CD14-positive monocyte (primary cell): Measurements from ENCODE around the gene GHRL. TPM values are rescaled to one million over a fixed set of nuclear protein-coding genes. Genes with fewer than 3 reads are reported as not detected.

Experiments
- DNase-seq, 3 donors: peaks; one replicate each; pipeline ENCODE4 v3.0.0-alpha.2; 2011 to 2022
- H2AFZ ChIP-seq: 2 replicates; pipeline ENCODE4 v1.6.0; 2012; ENCODE audit warnings: mild to moderate bottlenecking, low read depth, low read length, inconsistent platforms; ENCODE audit not compliant: insufficient read depth, poor library complexity, severe bottlenecking
- H3K27ac ChIP-seq, 2 donors: 1 replicate in 1 of 2; 2 replicates in 1 of 2; pipeline ENCODE4 v1.5.1; 2012 to 2013; ENCODE audit warnings: low read length in 2 of 2, control low read depth in 1 of 2, inconsistent platforms in 1 of 2, low read depth in 1 of 2, mild to moderate bottlenecking in 1 of 2
- H3K27me3 ChIP-seq, 2 donors: one replicate each; pipeline versions ENCODE4 v1.6.0 to v1.6.1; 2011 to 2013; ENCODE audit warnings: low read length in 2 of 2; ENCODE audit not compliant: control insufficient read depth in 2 of 2, insufficient read depth in 2 of 2
- H3K36me3 ChIP-seq, 2 donors: replicated peaks in 1 of 2; 1 replicate in 1 of 2; 2 replicates in 1 of 2; pipeline versions ENCODE4 v1.5.1 to v1.6.1; 2012 to 2013; ENCODE audit warnings: low read length in 2 of 2, control low read depth in 1 of 2, inconsistent platforms in 1 of 2, mild to moderate bottlenecking in 1 of 2; ENCODE audit not compliant: insufficient read depth in 2 of 2, control insufficient read depth in 1 of 2
- H3K4me1 ChIP-seq, 2 donors: 1 replicate in 1 of 2; 2 replicates in 1 of 2; pipeline versions ENCODE4 v1.5.1 to v1.6.1; 2012 to 2013; ENCODE audit warnings: low read length in 2 of 2, control low read depth in 1 of 2, inconsistent platforms in 1 of 2, mild to moderate bottlenecking in 1 of 2, moderate library complexity in 1 of 2; ENCODE audit not compliant: insufficient read depth in 2 of 2, control insufficient read depth in 1 of 2
- H3K4me2 ChIP-seq: replicated peaks from 2 replicates; pipeline ENCODE3; 2012; ENCODE audit warnings: low read length, moderate library complexity, mild to moderate bottlenecking; ENCODE audit not compliant: poor library complexity, severe bottlenecking; ENCODE audit errors: extremely low read depth
- H3K4me3 ChIP-seq, 3 experiments: fragments of 200-600 bp in 1 of 3; sonication (generic) in 1 of 3; replicated peaks in 1 of 3; 1 replicate in 2 of 3; 2 replicates in 1 of 3; pipeline ENCODE4 v1.5.1; 2011 to 2013; ENCODE audit warnings: low read length in 3 of 3, mild to moderate bottlenecking in 3 of 3, control low read depth in 2 of 3, low read depth in 2 of 3, inconsistent platforms in 1 of 3, moderate library complexity in 1 of 3
- H3K79me2 ChIP-seq: 2 replicates; pipeline ENCODE4 v1.6.0; 2012; ENCODE audit warnings: mild to moderate bottlenecking, control low read depth, inconsistent platforms, low read length, moderate library complexity; ENCODE audit not compliant: insufficient read depth
- H3K9ac ChIP-seq: 2 replicates; pipeline ENCODE4 v1.6.0; 2017; ENCODE audit warnings: low read length, mild to moderate bottlenecking; ENCODE audit not compliant: insufficient read depth, poor library complexity, severe bottlenecking
- H3K9me3 ChIP-seq, 2 donors: replicated peaks in 1 of 2; 1 replicate in 1 of 2; 2 replicates in 1 of 2; pipeline versions ENCODE4 v1.5.1 to v1.6.1; 2012 to 2013; ENCODE audit warnings: low read length in 2 of 2, control low read depth in 1 of 2; ENCODE audit not compliant: control insufficient read depth in 1 of 2, insufficient read depth in 1 of 2
- H4K20me1 ChIP-seq: 2 replicates; pipeline ENCODE4 v1.6.0; 2012; ENCODE audit warnings: mild to moderate bottlenecking, low read length, control low read depth, moderate library complexity; ENCODE audit not compliant: insufficient read depth
- H3K27ac Mint-ChIP-seq, 7 donors: one replicate each; pipeline ENCODE4 v1.8.0; 2020; ENCODE audit warnings: mild to moderate bottlenecking in 7 of 7, mixed read lengths in 7 of 7, moderate library complexity in 6 of 7, inconsistent platforms in 2 of 7
- H3K27me3 Mint-ChIP-seq, 3 donors: one replicate each; pipeline ENCODE4 v1.8.0; 2021 to 2022; ENCODE audit warnings: low read depth in 3 of 3, mild to moderate bottlenecking in 3 of 3, mixed read lengths in 3 of 3, moderate library complexity in 3 of 3, inconsistent platforms in 1 of 3
- H3K36me3 Mint-ChIP-seq, 2 donors: one replicate each; pipeline ENCODE4 v1.8.0; 2020; ENCODE audit warnings: mixed read lengths in 2 of 2, inconsistent platforms in 1 of 2, mild to moderate bottlenecking in 1 of 2
- H3K4me1 Mint-ChIP-seq: one replicate; pipeline ENCODE4 v1.8.0; 2020; ENCODE audit warnings: mild to moderate bottlenecking, mixed read lengths
- H3K4me3 Mint-ChIP-seq, 2 donors: one replicate each; pipeline ENCODE4 v1.8.0; 2020; ENCODE audit warnings: mild to moderate bottlenecking in 2 of 2, mixed read lengths in 2 of 2, moderate library complexity in 1 of 2
- H3K9me3 Mint-ChIP-seq, 7 donors: one replicate each; pipeline ENCODE4 v1.8.0; 2020 to 2022; ENCODE audit warnings: mixed read lengths in 7 of 7, mild to moderate bottlenecking in 6 of 7, moderate library complexity in 6 of 7, inconsistent platforms in 2 of 7
- WGBS: methylation state at CpG from one replicate; pipeline ENCODE4 v1.1.5; 2013; ENCODE audit warnings: missing lambda C conversion rate; ENCODE audit not compliant: insufficient coverage; 5-methylcytosine and 5-hydroxymethylcytosine counted together
- intact Hi-C, 2 donors: fragments of 100-400 bp; cut with micrococcal nuclease; formaldehyde crosslinking; loops; one replicate each; pipeline versions ENCODE4 v1.15.0 to v1.15.1; 2023
- polyA plus RNA-seq, 3 donors: library from polyadenylated mRNA; depleted of rRNA in 1 of 3; unstranded in 2 of 3; stranded (reverse) in 1 of 3; fragments of 300-500 nt in 2 of 3; fragments of >200 nt in 1 of 3; fragmentation: Illumina TruSeq in 2 of 3; gene quantifications; 1 replicate in 2 of 3; 2 replicates in 1 of 3; pipeline ENCODE4 v1.2.3, GENCODE V29; 2012 to 2021
- TF ChIP-seq, protein P1 (sequence below): fragments of 200-600 bp; IDR thresholded peaks from one replicate; pipeline ENCODE4 v1.8.0; 2022; ENCODE audit warnings: antibody characterized with exemption, mild to moderate bottlenecking

Gene GHRL
- polyA plus RNA-seq, 3 donors = 2.3 to 9.9 (median 7.0) TPM

- H3K4me1 Mint-ChIP-seq = no peaks in the 10 kb centered on the region
- no peaks in the 10 kb centered on the region for H3K79me2 ChIP-seq
- peak overlapping the region; percentile 15 for H3K9ac ChIP-seq
- intact Hi-C loops = no loop called here
- H3K36me3 Mint-ChIP-seq = no peaks in the 10 kb centered on the region
- peaks cover 0 to 3% (median 2%) of the 10 kb centered on the region in 3 donors for H3K27me3 Mint-ChIP-seq
- no peak overlapping the region for H3K27ac Mint-ChIP-seq
- H3K27me3 ChIP-seq = no peaks in the 10 kb centered on the region
- no peaks in the 10 kb centered on the region for H3K4me1 ChIP-seq
- no peaks in the 10 kb centered on the region for H3K36me3 ChIP-seq
- no peak overlapping the region for H2AFZ ChIP-seq
- H3K4me2 ChIP-seq = no peak overlapping the region
- DNase-seq = no peak
- no peaks in the 10 kb centered on the region for H3K9me3 Mint-ChIP-seq
- no peak overlapping the region for H3K4me3 ChIP-seq
- H4K20me1 ChIP-seq = no peaks in the 10 kb centered on the region
- TF ChIP-seq, protein P1, sequence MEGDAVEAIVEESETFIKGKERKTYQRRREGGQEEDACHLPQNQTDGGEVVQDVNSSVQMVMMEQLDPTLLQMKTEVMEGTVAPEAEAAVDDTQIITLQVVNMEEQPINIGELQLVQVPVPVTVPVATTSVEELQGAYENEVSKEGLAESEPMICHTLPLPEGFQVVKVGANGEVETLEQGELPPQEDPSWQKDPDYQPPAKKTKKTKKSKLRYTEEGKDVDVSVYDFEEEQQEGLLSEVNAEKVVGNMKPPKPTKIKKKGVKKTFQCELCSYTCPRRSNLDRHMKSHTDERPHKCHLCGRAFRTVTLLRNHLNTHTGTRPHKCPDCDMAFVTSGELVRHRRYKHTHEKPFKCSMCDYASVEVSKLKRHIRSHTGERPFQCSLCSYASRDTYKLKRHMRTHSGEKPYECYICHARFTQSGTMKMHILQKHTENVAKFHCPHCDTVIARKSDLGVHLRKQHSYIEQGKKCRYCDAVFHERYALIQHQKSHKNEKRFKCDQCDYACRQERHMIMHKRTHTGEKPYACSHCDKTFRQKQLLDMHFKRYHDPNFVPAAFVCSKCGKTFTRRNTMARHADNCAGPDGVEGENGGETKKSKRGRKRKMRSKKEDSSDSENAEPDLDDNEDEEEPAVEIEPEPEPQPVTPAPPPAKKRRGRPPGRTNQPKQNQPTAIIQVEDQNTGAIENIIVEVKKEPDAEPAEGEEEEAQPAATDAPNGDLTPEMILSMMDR = no peak
- 94% methylated on average over 7 of the region's 8 CpGs for WGBS
- H3K27ac ChIP-seq = no peak overlapping the region
- H3K9me3 ChIP-seq = no peaks in the 10 kb centered on the region
- H3K4me3 Mint-ChIP-seq = no peak overlapping the region
Measured at GRCh38 chr3:10339376-10339955, 46.7 kb upstream of the GHRL start.

- peak overlapping the region; percentile 15 for H3K9ac ChIP-seq
- no peaks in the 10 kb centered on the region for H3K36me3 Mint-ChIP-seq
- no peaks in the 10 kb centered on the region for H3K79me2 ChIP-seq
- H2AFZ ChIP-seq = no peak overlapping the region
- no peak for DNase-seq
- WGBS = 20% methylated on average over 11 of the region's 12 CpGs
- no peaks in the 10 kb centered on the region for H4K20me1 ChIP-seq
- H3K4me2 ChIP-seq = no peak overlapping the region
- H3K27ac Mint-ChIP-seq = no peak overlapping the region
- intact Hi-C loops = no loop called here
- H3K4me3 Mint-ChIP-seq = no peak overlapping the region
- H3K27ac ChIP-seq = no peak overlapping the region
- peaks cover 0 to 3% (median 2%) of the 10 kb centered on the region in 3 donors for H3K27me3 Mint-ChIP-seq
- H3K4me3 ChIP-seq = no peak overlapping the region
- no peaks in the 10 kb centered on the region for H3K27me3 ChIP-seq
- H3K36me3 ChIP-seq = no peaks in the 10 kb centered on the region
- no peaks in the 10 kb centered on the region for H3K4me1 ChIP-seq
- TF ChIP-seq, protein P1 = no peak
- H3K9me3 ChIP-seq = no peaks in the 10 kb centered on the region
- no peaks in the 10 kb centered on the region for H3K9me3 Mint-ChIP-seq
- no peaks in the 10 kb centered on the region for H3K4me1 Mint-ChIP-seq
Measured at GRCh38 chr3:10338591-10339353, 46.0 kb upstream of the GHRL start.
